ENCODE data around the gene ZWINT. TPM values are rescaled to one million over a fixed set of nuclear protein-coding genes. Genes with fewer than 3 reads are reported as not detected.

The ZWINT gene
- total and polyA plus RNA-seq, 2 of the 4 experiments (the other 2 are of a cell fraction), result 47.3 to 52.0 TPM

DNA sequence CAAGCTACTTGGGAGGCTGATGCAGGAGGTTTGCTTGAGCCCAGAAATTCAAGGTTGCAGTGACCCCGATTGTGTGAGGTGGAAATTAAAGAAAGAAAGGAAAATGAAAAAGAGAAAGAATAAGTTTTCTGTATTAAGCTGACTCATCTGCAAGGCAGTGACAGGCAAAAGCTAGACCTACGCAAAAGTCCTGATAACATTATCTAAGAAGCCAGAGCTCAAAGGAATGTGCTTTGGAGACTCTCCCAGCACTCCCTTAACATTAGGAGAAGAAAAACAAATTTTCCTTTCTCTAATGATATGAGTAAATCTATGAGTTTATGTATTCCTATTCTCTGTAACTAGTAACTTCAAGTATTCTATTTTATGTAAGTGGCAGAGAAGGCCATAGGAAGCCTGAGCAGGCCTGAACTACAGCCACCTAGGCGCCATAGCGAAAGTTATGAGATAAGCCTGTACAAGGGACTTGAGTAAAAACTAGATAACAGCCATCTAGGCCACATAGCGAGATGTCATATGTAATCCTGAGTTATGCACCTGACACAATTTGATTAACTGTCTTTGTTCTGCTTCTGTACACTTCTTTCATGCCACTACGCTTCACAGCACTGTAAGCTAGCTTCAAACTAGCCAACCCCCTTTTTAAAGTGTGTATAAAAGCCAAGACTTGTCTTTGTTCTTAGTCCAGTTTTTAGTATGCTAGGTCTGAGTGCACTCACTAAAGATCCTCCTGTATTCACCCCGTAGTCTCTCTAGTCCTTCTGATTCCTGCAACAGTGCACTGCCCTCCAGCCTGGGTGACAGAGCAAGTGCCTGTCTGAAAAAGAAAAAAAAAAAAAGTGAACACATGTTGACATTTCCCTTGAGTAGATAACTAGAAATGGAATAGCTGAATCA is 9.4 kb upstream of the ZWINT start (continued):
- no peak for TF ChIP-seq RAD21 (IDR thresholded peaks at IDR 0.05; ENCODE audit: low read length)

GRCh38 chr10:56360583-56360966 is 484 bp downstream of the ZWINT start:
- peak overlapping the region; percentile 54; the same call in 1 of the 2 replicates for H3K27ac ChIP-seq (ENCODE audit: insufficient read depth, low read length)
- DNase-seq (no peak), ATAC-seq (ENCODE audit: low read depth) (no peak)
- H3K4ac ChIP-seq (ENCODE audit: low read depth, low read length), result peak overlapping the region; percentile 87; the same call in 1 of the 2 replicates
- H3K9me3 ChIP-seq (ENCODE audit: control insufficient read depth, insufficient read depth, low read length), result no peaks in the 10 kb centered on the region
- peak overlapping the region; percentile 70 for H2AK5ac ChIP-seq (ENCODE audit: low read depth, low read length)
- H2AFZ ChIP-seq (replicated peaks; ENCODE audit: low read length, poor library complexity), result peak overlapping the region; percentile 99
- peaks cover 7% of the 10 kb centered on the region; the same call in 1 of the 2 replicates for H3K36me3 ChIP-seq (ENCODE audit: control insufficient read depth, insufficient read depth, low read length)
- H3K9me1 ChIP-seq (ENCODE audit: insufficient read depth, low read length), result peaks cover 9% of the 10 kb centered on the region; the same call in 1 of the 2 replicates
- peak overlapping the region; percentile 58 for H3K23ac ChIP-seq (ENCODE audit: low read depth, low read length)
- H2BK20ac ChIP-seq (ENCODE audit: low read depth, low read length), result no peak overlapping the region
- peak overlapping the region; percentile 70 for H3K4me3 ChIP-seq (ENCODE audit: insufficient read depth, low read depth, low read length)
- H3K9ac ChIP-seq (ENCODE audit: low read depth, low read length), result peak overlapping the region; percentile 64
- H2BK15ac ChIP-seq (ENCODE audit: low read depth, low read length), result no peak overlapping the region
- TF ChIP-seq RCOR1 (IDR thresholded peaks at IDR 0.05; ENCODE audit: insufficient replicate concordance, low read length) (no peak), RAD21 (IDR thresholded peaks at IDR 0.05; ENCODE audit: low read length) (no peak), BHLHE40 (IDR thresholded peaks at IDR 0.05; ENCODE audit: low read depth, low read length) (no peak), MXI1 (IDR thresholded peaks at IDR 0.05; ENCODE audit: borderline replicate concordance, low read depth, low read length) (no peak), NFE2L2 (IDR thresholded peaks at IDR 0.05; ENCODE audit: low read depth, low read length) (no peak), POLR2A (IDR thresholded peaks at IDR 0.05; ENCODE audit: low read depth, low read length) (no peak), RFX5 (IDR thresholded peaks at IDR 0.05; ENCODE audit: low read depth, low read length) (no peak), CHD1 (IDR thresholded peaks at IDR 0.05; ENCODE audit: low read depth, low read length) (no peak)
- TF ChIP-seq, protein P1, sequence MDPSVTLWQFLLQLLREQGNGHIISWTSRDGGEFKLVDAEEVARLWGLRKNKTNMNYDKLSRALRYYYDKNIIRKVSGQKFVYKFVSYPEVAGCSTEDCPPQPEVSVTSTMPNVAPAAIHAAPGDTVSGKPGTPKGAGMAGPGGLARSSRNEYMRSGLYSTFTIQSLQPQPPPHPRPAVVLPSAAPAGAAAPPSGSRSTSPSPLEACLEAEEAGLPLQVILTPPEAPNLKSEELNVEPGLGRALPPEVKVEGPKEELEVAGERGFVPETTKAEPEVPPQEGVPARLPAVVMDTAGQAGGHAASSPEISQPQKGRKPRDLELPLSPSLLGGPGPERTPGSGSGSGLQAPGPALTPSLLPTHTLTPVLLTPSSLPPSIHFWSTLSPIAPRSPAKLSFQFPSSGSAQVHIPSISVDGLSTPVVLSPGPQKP (IDR thresholded peaks at IDR 0.05; ENCODE audit: borderline replicate concordance, low read depth, low read length), result no peak
- TF ChIP-seq, protein P2, sequence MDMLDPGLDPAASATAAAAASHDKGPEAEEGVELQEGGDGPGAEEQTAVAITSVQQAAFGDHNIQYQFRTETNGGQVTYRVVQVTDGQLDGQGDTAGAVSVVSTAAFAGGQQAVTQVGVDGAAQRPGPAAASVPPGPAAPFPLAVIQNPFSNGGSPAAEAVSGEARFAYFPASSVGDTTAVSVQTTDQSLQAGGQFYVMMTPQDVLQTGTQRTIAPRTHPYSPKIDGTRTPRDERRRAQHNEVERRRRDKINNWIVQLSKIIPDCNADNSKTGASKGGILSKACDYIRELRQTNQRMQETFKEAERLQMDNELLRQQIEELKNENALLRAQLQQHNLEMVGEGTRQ (IDR thresholded peaks at IDR 0.05; ENCODE audit: low read depth, low read length), result no peak
- no peak overlapping the region for H4K5ac ChIP-seq (ENCODE audit: low read depth, low read length)
- peak overlapping the region in 1 of 2 experiments; percentile 69; a peak in 1 of 4 replicates for H4K8ac ChIP-seq (ENCODE audit: low read depth in 2 of 2, low read length in 2 of 2)
- H2AK9ac ChIP-seq (replicated peaks; ENCODE audit: low read depth, low read length, poor library complexity), result peak overlapping the region; percentile 86
- peak overlapping the region; percentile 90 for H3K4me2 ChIP-seq (ENCODE audit: low read depth, low read length)
- no peak overlapping the region; the same call in 1 of the 2 replicates for H4K91ac ChIP-seq (ENCODE audit: insufficient read depth, low read depth, low read length)
- H2BK5ac ChIP-seq (ENCODE audit: low read depth, low read length, poor library complexity, severe bottlenecking), result no peak overlapping the region
- no peak overlapping the region for H2BK120ac ChIP-seq (ENCODE audit: low read depth, low read length)
- H3K14ac ChIP-seq (replicated peaks; ENCODE audit: low read depth, low read length), result no peak overlapping the region; the same call in 1 of the 2 replicates
- H3K79me1 ChIP-seq (ENCODE audit: low read depth in 1 of 2, low read length in 2 of 2), result peaks cover 11 to 14% of the 10 kb centered on the region in 2 experiments; a peak in 2 of 4 replicates
- H3K56ac ChIP-seq (ENCODE audit: extremely low read depth, insufficient read depth, low read length), result peak overlapping the region; percentile 59; the same call in 1 of the 2 replicates
- no peaks in the 10 kb centered on the region for H3K4me1 ChIP-seq (ENCODE audit: control insufficient read depth, insufficient read depth, low read length)
- ChIA-PET POLR2A (ENCODE audit: unreplicated experiment) (no interaction called here), CTCF (no interaction called here)
- no peaks in the 10 kb centered on the region for H4K20me1 ChIP-seq (ENCODE audit: insufficient read depth, low read length)
- no TSS peak for BruUV-seq (replicated peaks)
- intact Hi-C loops (cut with micrococcal nuclease) (no loop called here), dilution Hi-C loops (cut with HindIII; ENCODE audit: low sequenced_read_pairs, unreplicated experiment) (no loop called here), in situ Hi-C loops (cut with MboI; ENCODE audit: low sequenced_read_pairs) (no loop called here)
- H3K18ac ChIP-seq (ENCODE audit: low read depth, low read length), result no peak overlapping the region
- no peaks in the 10 kb centered on the region for H3K27me3 ChIP-seq (ENCODE audit: control insufficient read depth, insufficient read depth, low read length)
- 10% methylated on average over 2 of the region's 6 CpGs; no CpG with 5 or more reads in 1 of the 2 experiments for WGBS, 2 experiments (ENCODE audit: extremely low coverage in 2 of 2, insufficient read length in 1 of 2)

Measured in IMR-90 (cell line).